Central memory CD4-positive, alpha-beta T cell (primary cell): ENCODE results near the gene DRICH1.
"Not testable (repeated sequence)": the region's sequence is repeated elsewhere in the genome, so short reads cannot be mapped to it uniquely, and the experiment has no call there.

Source experiments
- DNase-seq: peaks from one replicate; pipeline ENCODE4 v3.0.0; 2022

Gene DRICH1

DNA sequence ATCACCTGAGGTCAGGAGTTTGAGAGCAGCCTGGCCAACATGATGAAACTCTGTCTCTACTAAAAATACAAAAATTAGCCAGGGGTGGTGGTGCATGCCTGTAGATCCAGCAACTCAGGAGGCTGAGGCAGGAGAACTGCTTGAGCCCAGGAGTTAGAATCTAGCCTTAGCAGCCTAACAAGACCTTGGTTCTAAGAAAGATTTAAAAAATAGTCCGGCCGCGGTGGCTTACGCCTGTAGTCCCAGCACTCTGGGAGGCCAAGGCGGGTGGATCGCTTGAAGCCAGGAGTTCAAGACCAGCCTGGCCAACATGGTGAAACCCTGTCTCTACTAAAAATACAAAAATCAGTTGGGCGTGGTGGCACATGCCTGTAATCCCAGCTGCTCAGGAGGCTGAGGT lies 14.4 kb upstream of the DRICH1 start:
- DNase-seq = not testable (repeated sequence)

DNA sequence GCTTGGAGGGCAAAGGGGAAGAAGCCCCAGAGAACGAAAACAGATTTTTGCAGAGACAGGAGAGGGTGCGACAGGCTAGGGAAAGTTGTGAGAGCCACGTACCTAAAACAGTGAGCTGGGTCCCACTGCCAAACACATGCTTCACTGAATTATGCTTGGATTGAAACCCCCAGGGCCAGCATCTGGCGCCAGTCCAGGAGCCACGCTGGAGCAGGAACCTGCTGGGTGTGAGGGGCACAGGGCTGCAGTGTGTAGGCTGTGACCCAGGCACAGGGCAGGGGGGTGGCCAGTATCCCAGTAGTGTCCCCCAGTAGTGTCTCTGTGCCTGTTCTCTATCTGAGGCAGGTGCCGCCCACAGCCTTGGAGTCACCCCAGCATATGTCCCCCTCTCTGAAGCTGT lies 8.1 kb upstream of the DRICH1 start:
- not testable (repeated sequence) for DNase-seq

DNA sequence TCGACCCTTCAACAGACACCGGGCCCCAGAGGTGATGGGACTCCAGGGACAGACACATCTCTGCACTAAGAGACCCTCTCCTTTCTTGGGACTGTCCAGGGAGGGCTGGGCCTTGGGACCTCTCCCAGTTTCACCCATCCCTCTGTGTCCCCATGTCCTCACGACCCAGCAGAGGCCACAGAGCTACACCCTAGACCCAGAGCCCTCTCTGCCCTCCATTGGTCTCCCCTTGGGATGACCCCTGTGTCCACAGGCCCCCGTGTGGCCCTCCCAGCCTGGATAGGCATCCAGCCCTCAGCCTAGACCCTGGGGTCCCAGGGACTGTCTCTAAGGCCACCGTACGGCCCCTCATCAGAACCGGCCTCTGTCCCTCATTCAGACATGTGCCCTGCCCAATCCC lies 7.5 kb upstream of the DRICH1 start:
- DNase-seq = no peak

DNA sequence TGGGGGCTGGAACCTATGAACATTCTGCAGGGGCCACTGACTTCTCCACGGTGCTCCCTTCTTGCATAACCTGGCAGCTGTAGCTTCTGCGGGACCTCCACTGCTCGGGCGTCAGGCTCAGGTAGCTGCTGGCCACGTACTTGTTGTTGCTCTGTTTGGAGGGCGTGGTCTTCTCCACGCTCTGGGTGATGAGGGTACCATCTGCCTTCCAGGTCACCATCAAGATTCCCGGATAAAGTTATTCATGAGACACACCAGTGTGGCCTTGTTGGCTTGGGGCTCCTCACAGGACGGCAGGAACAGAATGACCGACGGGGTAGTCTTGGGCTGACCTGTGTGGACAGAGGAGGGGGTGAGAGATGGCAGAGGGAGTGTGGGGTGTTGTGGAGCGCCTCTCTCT lies 6.5 kb upstream of the DRICH1 start:
- no peak for DNase-seq

DNA sequence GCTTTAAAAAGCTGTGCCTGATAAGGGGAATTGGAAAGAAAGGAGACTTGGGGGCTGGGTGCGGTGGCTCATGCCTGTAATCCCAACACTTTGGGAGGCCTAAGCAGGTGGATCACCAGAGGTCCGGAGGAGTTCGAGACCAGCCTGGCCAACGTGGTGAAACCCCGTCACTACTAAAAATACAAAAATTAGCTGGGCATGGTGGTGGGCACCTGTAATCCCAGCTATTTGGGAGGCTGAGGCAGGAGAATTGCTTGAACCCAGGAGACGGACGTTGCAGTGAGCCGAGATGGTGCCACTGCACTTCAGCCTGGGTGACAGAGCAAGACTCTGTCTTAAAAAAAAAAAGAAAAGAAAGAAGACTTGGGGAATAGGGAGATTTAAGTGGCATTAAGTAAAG lies 3.2 kb upstream of the DRICH1 start:
- DNase-seq = not testable (repeated sequence)

DNA sequence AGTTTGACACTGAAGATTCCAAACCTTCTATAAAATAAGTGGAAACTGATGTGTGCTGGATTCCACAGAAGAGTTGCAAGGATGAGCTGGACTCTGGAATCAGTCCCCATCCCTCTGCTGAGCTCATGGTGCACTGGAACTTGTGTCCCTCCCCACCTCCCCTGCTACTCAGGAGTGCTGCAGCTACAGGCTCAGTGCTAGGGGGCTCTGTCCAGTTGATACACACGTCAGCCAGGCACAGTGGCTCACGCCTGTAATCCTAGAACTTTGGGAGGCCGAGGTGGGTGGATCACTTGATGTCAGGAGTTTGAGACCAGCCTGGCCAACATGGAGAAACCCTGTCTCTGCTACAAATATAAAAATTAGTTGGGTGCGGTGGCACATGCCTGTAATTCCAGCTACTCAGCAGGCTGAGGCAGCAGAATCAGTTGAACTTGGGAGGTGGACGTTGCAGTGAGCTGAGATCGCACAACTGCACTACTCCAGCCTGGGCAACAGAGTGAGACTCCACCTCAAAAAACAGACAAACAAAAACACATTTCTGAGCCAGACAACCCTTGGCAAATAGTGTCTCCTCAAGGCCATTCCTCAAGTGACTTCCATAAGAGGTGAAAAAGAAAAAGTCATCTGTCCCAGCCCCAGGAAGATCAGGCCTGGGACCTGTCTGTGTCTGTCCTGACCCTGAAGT lies 3.9 kb downstream of the DRICH1 start:
- not testable (repeated sequence) for DNase-seq

DNA sequence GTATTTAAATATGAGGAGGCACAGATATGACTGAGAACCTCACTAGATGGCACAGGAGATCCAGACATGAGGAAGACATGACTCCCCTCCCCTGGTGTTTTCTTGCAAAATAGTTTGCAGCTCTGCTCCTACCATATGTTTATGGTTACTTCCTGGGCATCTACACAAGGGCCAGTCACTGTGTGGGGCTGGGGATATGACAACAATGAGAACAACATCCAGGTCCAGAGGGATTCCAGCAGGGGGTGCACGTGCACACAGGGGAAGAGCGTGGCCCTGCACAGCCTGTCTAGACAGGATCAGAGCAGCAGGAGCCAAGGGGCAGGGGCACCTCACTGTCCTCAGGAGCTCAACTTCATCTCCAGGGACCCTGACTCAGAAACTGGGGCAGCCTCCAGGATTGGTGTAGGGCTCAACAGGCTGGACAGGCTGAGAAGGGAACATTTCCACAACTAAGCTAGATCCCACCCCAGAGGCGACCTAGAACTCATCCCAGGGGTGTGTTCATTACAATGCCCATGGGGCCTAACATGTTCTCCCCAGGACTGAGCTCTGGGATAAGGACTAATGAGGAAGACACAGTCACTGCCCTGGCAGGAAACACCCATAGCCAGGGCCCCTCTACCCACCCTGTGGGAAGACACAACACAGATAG lies 4.6 kb downstream of the DRICH1 start:
- DNase-seq = peak; percentile 47

DNA sequence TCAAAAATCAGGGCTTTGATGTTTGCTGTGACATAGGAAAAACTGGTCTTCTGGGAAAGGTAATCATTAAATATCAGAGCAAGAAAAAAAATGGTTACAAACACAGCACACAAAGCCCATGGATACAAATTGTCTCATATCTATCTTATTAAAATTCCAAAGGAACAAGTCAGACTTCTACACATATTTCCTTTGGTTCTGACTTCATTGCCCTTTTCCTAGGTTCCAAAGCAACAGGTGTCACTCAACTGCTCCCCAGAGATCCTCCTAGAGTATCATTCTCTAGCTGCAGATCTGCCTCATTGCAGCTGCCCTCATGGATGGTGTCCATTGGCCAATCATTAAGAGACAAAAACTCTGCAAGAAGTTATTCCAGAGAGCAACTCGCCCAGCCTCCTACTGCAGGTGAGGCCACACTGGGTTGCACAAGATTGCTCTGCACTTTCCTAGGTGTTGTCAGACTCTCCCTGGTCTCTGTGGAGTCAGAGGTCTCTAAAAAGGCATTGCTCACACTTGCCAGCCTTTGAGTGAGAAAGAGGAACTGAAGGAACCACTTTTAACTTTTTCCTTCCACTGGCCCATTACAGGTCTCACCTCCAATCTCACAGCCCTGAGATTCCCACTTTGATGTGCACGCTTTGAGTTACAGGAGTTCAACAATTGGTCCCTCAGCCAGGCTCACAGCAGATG lies 5.7 kb downstream of the DRICH1 start:
- no peak for DNase-seq

DNA sequence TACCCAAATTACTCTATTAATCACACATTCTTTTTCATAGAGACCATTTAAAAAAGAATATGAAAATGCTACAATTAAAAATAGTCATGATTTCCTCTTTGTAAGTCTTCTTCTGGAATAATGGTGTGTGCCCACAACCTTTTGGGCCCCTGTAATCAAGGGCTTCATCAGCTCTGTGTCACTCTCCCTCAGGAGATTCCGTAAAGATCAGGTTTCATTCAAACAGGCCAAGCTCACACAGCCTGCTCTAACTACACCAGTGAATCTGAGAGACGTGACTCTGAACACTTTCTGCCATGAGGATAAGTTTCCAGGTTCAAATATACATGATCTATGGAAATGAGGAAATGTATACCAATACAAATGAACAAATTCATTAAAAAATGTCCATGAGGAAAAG lies 9.5 kb downstream of the DRICH1 start:
- DNase-seq = no peak

DNA sequence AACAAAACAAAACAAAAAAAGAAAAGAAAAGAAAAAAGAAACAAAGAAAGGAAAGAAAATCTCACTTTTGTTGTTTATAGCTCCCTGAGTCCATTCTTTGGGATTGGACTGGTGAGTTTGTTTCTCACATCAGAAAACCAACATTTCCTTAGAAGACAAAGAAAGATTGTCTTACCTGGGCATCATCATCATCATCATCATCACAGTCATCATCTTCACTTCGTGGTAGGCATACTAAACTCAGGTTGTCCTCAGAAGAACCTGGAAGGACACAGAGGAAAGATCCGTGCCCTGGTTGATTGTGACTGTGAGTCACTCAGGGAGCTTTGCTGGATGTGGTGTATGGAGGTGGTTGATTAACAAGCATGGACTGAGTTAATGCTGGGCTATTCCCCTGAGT lies 10.2 kb downstream of the DRICH1 start:
- DNase-seq = not testable (repeated sequence)

DNA sequence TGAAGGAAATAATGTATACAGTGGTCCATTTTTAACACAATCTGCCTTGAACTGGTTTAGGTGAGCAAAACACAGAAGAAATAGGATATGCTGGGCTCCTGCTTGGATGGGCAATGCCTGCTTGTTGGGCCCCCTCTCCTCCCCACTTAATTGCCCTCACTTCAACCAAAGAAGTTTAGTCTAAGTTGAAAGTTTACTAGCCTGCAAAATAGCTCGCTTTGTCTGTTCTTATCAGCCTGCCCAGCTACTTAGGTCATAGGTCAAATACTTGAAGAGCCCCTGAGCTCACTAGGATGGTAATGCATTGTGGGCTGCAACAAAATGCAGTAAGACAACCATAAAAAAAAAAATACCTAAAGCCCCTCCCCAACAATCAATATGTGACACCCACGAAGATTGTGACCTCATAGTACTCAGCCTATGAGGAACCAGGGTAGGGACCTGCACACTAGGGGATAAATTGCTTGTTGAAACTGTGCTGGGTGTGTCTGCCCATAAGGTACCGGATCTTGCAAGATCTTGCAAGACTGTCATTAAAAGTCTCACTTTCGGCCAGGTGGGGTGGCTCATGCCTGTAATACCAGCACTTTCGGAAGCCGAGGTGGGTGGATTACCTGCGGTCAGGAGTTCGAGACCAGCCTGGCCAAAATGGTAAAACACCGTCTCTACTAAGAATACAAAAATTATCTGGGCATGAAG lies 10.9 kb downstream of the DRICH1 start:
- no peak for DNase-seq

DNA sequence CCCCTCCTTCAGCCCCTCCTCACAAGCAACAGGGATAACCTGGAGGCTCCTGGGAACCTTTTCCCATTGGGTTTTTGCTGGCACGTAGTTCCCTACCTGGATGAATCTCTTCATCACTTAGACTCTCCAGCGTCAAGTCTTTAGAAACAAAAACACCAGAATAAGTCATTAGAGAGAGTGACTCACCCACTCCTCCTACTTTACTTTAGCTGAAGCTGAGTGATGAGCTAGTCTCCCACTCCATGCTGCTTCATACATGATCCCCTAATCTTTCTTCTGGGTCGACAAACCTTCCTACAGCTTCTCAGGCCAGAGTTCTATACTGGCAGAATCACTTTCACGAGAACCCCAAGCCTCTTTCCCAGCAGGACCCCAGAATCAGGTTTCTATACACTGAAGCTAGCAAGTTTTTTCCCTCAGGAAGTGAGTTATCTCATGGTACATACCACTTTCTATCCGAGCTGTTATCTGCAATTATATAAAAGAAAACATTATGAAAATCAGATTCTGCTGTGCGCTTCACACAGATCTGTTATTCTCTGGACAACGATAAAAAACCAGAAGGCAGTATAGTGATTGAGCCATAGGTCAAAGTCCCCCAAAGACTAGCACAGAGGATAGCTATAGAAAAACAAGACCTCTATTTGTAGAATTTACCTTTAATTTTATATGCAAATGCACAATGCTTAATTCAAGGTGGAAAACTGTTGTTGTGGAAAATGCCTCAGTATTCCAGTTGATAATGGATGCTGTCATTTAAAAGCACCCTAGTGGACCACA lies 18.7 kb downstream of the DRICH1 start:
- DNase-seq = no peak

DNA sequence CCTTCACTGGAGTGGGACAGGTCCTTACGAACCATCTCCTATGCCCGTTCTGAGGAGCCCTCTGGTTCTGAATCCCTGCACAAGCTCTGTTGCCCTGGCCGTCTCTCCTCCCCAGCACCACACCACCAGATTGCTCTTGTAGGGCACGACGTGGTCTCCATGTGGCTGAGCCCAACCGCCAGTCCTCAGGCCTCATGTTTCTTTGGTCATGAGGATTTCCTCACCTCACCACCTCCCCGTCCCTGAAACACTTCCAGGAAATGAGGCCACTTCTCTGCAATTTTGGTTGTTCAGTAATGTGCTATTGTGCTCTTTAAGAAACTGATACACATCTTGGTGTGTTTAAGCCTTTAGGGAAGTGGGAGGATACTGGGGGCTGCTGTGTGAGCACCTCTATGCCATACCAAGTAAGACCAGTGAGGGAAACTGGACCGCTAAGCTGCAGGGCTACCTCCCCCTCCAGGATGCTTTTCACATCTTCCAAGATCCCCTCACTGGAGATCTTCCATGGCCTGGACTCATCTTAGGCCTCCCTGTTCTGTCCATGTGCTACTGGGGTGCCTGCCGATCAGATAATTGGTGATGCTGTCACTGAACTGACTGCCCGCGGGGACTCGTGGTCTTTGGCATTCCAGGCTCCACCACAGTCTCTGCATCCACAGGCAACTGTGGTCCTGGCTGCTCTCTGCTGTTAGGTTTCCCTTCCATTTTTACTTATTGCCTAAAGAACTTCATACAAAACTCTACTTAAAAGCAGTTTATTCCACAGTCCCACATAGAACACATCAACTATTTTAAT lies 21.9 kb downstream of the DRICH1 start:
- no peak for DNase-seq

DNA sequence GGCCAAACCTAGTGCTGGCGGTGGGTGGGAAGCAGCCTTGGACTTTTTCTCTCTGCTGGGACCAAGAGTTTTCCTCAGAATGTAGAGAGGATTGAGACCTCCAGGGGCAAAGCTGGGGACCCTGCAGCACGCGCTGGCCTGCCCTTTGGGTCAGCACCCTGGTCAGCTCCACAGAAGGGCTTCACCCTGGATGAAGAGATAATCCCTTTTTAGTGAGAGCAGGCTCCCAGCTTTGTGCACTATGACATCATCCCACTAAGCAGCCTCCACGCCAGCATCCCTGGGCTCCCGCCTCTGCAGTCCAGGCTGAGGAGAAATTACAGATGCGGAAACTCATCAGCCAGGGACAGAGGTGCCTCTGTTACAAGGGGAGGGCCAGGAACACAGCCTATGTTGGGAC lies 23.5 kb downstream of the DRICH1 start:
- no peak for DNase-seq

DNA sequence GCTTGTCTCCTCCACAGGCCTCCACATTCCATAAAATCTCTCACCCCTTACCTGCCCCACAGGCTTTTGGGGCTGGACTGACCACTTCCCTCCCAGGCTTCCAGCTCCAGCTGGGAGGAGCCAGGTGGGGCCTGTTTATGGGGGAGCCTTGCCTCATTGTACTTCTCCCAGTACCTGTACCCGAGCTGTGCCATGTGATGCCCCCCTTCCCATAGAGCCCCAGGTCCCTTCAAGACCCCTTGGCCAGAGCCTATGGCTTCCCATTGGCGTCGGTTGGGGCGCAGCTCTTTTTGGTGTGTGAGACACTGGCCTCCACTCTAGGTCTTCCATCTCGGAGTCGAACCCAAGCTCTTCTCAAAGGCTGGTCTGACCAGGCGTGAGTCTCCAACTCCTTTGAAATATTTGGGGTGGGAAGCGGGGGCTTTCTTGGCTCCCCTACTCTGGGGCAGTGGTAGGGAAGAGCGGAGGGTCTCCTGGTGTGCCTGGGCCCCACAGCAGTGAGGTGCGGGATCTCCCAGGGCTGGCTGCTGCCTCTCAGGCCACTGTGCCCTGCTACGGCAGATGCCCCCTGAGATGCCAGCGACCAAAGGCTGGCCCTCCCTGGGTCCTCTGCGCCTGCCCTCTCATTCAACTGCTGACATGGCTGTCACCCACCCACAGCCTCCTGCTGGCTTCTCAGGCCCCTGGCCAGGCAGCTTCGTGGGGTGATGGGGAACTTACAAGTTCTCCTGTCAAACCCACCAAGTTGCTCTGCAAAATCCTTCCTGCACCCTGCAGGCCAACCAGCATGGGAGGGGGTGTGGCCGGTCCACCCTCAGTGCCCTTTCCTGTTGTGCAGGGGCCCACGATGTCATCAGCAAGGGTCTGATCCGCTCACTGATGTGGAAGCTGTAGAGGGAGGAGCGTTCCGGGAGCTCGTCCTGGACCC lies 25.7 kb downstream of the DRICH1 start:
- no peak for DNase-seq

DNA sequence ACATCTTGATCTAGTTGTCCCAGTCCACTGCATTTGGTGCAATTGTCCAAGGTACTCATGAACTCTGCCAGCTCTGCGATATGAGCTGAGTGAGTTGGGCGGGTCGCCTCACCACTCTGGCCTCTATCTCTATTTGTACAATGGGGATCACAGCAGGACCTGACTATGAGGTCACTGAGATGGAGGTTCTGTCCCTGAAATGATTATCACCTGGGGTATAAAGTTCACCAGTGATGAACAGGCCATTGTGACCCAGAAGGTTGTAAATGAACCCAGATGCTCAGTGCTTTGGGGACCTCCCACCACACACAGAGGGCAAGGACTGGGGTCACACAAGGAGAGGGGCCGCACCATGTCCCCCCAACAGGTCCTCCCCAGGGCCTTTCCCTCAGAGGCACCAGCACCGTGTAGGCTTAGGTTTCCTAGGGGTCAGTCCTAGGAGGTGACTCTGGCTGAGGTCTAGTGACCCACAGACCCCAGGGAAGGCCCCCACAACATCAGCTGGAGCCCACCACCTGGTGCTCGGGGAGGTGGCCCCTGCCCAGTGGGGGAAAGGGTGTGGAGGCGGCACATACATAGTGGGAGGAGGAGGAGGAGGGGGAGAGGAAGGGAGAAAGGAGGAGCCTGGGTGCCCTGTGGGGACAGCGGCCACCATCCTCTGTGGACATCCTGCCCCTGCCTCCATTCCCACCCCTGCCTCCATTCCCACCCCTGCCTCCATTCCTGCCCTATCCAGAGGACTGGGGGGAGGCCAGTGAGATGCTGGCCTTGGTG lies 27.0 kb downstream of the DRICH1 start:
- no peak for DNase-seq

DNA sequence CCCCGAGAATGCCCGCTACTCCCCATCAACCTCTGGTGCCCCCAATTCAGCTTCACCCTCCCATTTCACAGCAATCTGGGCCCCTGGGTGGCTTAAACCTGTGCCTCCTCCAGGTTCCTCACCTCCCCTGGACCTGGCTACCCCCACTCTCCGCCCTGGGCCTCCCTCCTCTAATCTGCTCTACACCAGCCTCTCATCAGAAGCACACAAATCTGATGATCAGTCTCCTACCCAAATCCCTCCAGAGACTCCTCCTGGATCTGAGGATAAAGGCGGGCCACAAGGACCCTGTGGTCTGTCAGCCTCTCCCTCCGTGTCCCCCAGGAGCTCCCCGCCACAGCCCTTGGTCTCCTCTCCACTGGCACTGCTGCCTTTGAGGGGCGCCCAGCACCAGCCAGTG lies 28.9 kb downstream of the DRICH1 start:
- no peak for DNase-seq

DNA sequence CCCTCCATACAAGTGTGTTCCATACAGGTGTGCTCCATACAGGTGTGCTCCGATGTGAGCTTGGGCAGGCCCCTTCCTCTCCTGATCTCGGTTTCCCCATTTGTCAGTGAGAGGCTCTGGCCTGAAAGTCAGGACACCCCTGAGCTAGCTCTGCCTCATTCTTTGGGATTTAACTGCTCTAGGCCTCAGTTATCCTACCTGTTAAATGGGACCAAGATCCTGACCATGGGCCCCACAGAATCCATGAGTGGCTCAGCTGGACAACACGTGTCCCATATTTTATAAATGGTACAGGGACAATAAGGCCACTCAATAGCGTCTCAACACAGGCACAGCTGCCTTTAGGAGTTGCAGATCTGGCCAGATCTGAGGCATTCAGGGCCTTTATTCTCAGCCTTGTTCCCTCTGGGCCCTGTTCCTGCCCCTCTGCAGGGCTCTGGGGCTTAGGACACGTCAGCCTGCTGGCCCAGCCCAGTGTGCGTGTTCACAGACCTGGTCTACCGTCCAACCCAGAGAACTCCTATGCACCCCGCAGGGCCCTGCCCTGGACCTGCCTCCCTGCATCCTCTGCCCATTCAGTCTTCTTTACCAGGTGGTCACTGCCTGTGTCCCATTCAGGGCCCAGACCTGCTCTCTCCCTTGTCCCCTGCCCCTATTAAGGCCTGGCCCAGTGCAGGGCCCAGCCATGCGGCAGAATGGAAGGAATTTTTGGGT lies 33.2 kb downstream of the DRICH1 start:
- no peak for DNase-seq

DNA sequence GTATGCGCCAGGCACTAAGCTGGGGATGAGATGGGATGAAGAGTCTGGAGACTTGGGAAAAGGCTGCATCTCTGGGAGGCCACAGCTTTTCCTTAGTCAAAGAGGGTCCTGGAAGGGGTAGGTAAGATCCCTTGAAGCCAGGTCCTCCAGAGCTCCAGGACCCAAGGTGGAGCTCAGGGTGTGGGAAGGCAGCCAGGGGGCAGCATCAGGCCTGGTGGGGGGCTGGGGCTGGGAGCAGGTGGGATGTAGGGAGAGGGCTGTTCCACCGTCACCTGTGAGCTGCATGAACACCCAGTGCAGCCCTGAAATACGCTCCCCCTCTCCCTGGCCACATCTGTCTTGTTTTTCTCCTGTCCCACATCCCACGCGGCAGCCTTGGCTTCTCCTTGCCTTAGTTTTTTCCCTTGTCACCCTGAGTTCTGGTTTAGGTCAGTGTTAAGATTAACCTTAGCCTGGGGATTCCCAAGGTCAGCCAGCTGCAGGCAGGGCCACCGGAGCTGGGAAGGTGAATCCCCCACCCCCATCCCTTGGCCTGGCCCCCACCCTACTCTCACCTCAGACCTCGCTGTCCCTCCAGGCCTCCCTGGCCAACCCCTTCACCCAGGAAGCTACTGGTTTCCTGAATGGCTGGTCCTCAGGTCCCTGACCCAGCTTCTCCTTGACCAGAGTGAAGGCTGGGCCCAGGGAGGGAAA lies 34.4 kb downstream of the DRICH1 start:
- DNase-seq = not testable (repeated sequence)
